ENCODE data around the gene RSBN1L. TPM values are rescaled to one million over a fixed set of nuclear protein-coding genes. Genes with fewer than 3 reads are reported as not detected.

Gene RSBN1L
- total RNA-seq, 4 donors from 2014 or later = 13.7 to 26.2 (median 19.8) TPM

GRCh38 chr7:77665161-77665560 is 31.1 kb upstream of the RSBN1L start:
- in situ Hi-C loops (cut with MboI; ENCODE audit: low pct_ligation_motif_present in 1 of 4, low pct_unique_long_range_greater_than_20kb in 1 of 4, low sequenced_read_pairs in 3 of 4) (loop anchor here in 3 of 4 donors (10.0 to 25.0 kb wide), 3 partner anchors 90 to 370 kb away; no protein-coding TSS in a partner anchor), intact Hi-C loops (cut with DNase I; ENCODE audit: low total_unique reads) (no loop called here)
- no peak overlapping the region for H3K4me3 ChIP-seq
- no peaks in the 10 kb centered on the region for H3K27me3 ChIP-seq
- H3K36me3 ChIP-seq = no peaks in the 10 kb centered on the region
- no peak for TF ChIP-seq EP300 (IDR thresholded peaks at IDR 0.05; ENCODE audit: low read depth)
- no peak for TF ChIP-seq CTCF (IDR thresholded peaks at IDR 0.05)
- H3K4me1 ChIP-seq = peaks cover 5 to 52% (median 22%) of the 10 kb centered on the region in 4 donors
- H3K27ac ChIP-seq = peak overlapping the region in 2 of 4 donors; percentile 1 to 5
- DNase-seq = no peak
- H3K9me3 ChIP-seq = no peaks in the 10 kb centered on the region

- Histone ChIP-seq H3K4me1 (peaks cover 5 to 52% (median 22%) of the 10 kb centered on the region in 4 donors), H3K9me3 (no peaks in the 10 kb centered on the region), H3K36me3 (no peaks in the 10 kb centered on the region), H3K27me3 (no peaks in the 10 kb centered on the region), H3K4me3 (no peak overlapping the region), H3K27ac (peak overlapping the region; percentile 53 to 82 (median 70))
- intact Hi-C loops (cut with DNase I; ENCODE audit: low total_unique reads) (no loop called here), in situ Hi-C loops (cut with MboI; ENCODE audit: low pct_ligation_motif_present in 1 of 4, low pct_unique_long_range_greater_than_20kb in 1 of 4, low sequenced_read_pairs in 3 of 4) (loop anchor here in 3 of 4 donors (10.0 to 25.0 kb wide), 3 partner anchors 87 to 367 kb away; no protein-coding TSS in a partner anchor)
- TF ChIP-seq EP300 (IDR thresholded peaks at IDR 0.05; ENCODE audit: low read depth) (no peak), POLR2A (IDR thresholded peaks at IDR 0.05) (no peak), CTCF (IDR thresholded peaks at IDR 0.05) (no peak), POLR2AphosphoS5 (IDR thresholded peaks at IDR 0.05) (peak in 2 of 3 donors; percentile 11 to 62)
- 53 to 55% methylated on average over 4 to 6 of the region's 6 CpGs for WGBS, 2 donors (ENCODE audit: low coverage in 1 of 2)
- DNase-seq = peak; percentile 35
These were observed 28.7 kb upstream of the RSBN1L start for GRCh38 chr7:77667459-77668086.

GRCh38 chr7:77674878-77675277 is 21.4 kb upstream of the RSBN1L start:
- Histone ChIP-seq H3K9me3 (no peaks in the 10 kb centered on the region), H3K27me3 (no peaks in the 10 kb centered on the region), H3K4me1 (peaks cover 4 to 30% (median 15%) of the 10 kb centered on the region in 4 donors), H3K4me3 (no peak overlapping the region), H3K36me3 (no peaks in the 10 kb centered on the region), H3K27ac (peak overlapping the region in 2 of 4 donors; percentile 1 to 28)
- WGBS, 2 donors (ENCODE audit: low coverage in 1 of 2) = 49 to 75% methylated on average over 5 of the region's 5 CpGs
- peak; percentile 73 for DNase-seq
- intact Hi-C loops (cut with DNase I; ENCODE audit: low total_unique reads) = no loop called here
- in situ Hi-C loops (cut with MboI; ENCODE audit: low pct_ligation_motif_present in 1 of 4, low pct_unique_long_range_greater_than_20kb in 1 of 4, low sequenced_read_pairs in 3 of 4) = loop anchor here in 1 of 4 donors (25.0 kb wide), 1 partner anchor 262 kb away; no protein-coding TSS in a partner anchor
- TF ChIP-seq POLR2AphosphoS5 (IDR thresholded peaks at IDR 0.05) (no peak), EP300 (IDR thresholded peaks at IDR 0.05; ENCODE audit: low read depth) (no peak), CTCF (IDR thresholded peaks at IDR 0.05) (no peak), POLR2A (IDR thresholded peaks at IDR 0.05) (no peak)

GRCh38 chr7:77679608-77680007 is 16.7 kb upstream of the RSBN1L start:
- no peak for TF ChIP-seq EP300 (IDR thresholded peaks at IDR 0.05; ENCODE audit: low read depth)
- no peak for TF ChIP-seq POLR2A (IDR thresholded peaks at IDR 0.05)
- TF ChIP-seq CTCF (IDR thresholded peaks at IDR 0.05) = no peak
- peak in 2 of 3 donors; percentile 36 to 55 for TF ChIP-seq POLR2AphosphoS5 (IDR thresholded peaks at IDR 0.05)
- DNase-seq = no peak
- Histone ChIP-seq H3K27me3 (no peaks in the 10 kb centered on the region), H3K4me3 (no peak overlapping the region), H3K9me3 (no peaks in the 10 kb centered on the region), H3K36me3 (no peaks in the 10 kb centered on the region), H3K4me1 (peaks cover 5 to 39% (median 18%) of the 10 kb centered on the region in 4 donors), H3K27ac (peak overlapping the region; percentile 71 to 88 (median 82))
- intact Hi-C loops (cut with DNase I; ENCODE audit: low total_unique reads) (no loop called here), in situ Hi-C loops (cut with MboI; ENCODE audit: low pct_ligation_motif_present in 1 of 4, low pct_unique_long_range_greater_than_20kb in 1 of 4, low sequenced_read_pairs in 3 of 4) (no loop called here)

Data from transverse colon (tissue), 4 donors.